ENCODE data around the gene TLE4.

TLE4 gene

DNA sequence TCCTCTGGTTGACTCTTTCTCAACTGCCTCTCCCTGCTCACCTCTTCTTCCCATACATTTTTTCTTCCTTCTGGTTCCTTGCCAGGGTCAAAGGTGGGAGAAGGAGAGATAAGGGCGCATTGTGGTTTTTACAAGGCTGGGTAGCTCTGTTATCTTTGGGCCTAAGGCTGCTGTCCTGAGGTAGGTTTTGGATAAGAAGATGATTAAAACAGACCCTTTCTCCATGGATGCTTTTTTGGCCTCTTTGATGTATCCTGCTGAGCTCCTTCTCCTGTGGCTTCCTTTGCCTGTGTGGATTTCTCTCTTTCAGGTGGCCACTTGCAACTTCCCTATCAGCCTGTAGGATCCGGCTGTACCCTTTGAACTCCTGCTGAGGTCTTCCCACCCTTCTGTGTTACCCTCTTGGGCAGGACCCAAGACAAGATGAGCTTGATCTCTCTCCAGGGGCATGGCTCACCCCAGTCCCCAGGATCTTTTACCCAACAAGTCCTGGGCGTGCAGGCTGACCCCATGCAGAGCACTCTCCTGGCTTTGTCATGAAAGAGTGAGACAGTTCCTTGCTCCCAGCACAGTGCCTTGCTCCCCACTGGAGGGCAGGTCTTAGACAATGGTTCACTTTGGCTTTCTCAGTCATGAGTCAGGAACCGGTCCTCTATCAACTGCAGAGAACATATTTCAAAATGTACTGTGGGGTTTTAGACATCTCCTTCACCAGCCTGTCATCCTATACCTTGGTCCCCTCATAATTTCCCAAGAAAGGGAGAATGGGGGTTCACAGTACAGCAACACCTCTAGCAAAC lies 197.9 kb downstream of the TLE4 start:
- no peak overlapping the region for H3K23ac ChIP-seq (ENCODE audit: low read depth, low read length, poor library complexity)
- H2BK15ac ChIP-seq (ENCODE audit: low read length) = no peak overlapping the region
- peak overlapping the region; percentile 5 for H3K18ac ChIP-seq (ENCODE audit: low read length)
- H2AFZ ChIP-seq (ENCODE audit: low read length) = no peak overlapping the region
- H3K36me3 ChIP-seq (replicated peaks in 1 of 2; ENCODE audit: control insufficient read depth in 2 of 2, insufficient read depth in 2 of 2, low read length in 2 of 2) = no peaks in the 10 kb centered on the region
- H2BK12ac ChIP-seq (ENCODE audit: low read length) = no peak overlapping the region
- H3K4me3 ChIP-seq (ENCODE audit: low read length in 2 of 2) = no peak overlapping the region
- H3K27me3 ChIP-seq (ENCODE audit: control insufficient read depth in 3 of 3, insufficient read depth in 3 of 3, low read depth in 1 of 3, low read length in 3 of 3) = no peaks in the 10 kb centered on the region
- H2BK5ac ChIP-seq (ENCODE audit: low read length) = no peak overlapping the region
- peaks cover 0 to 4% of the 10 kb centered on the region in 2 donors for H3K4me1 ChIP-seq (ENCODE audit: control insufficient read depth in 2 of 2, insufficient read depth in 1 of 2, low read depth in 1 of 2, low read length in 2 of 2)
- H3K9ac ChIP-seq (ENCODE audit: low read depth, low read length, poor library complexity) = no peak overlapping the region
- H3K27ac ChIP-seq (replicated peaks; ENCODE audit: low read length) = no peak overlapping the region
- H3K9me3 ChIP-seq (replicated peaks in 1 of 2; ENCODE audit: control insufficient read depth in 2 of 2, insufficient read depth in 1 of 2, low read depth in 1 of 2, low read length in 2 of 2) = no peaks in the 10 kb centered on the region
- no peaks in the 10 kb centered on the region for H3K79me1 ChIP-seq (ENCODE audit: low read depth, low read length)
- no peak overlapping the region for H4K91ac ChIP-seq (ENCODE audit: low read depth, low read length, poor library complexity)
- no peak overlapping the region for H3K4me2 ChIP-seq (ENCODE audit: insufficient read depth, low read length, poor library complexity, severe bottlenecking)
- H3K4ac ChIP-seq (ENCODE audit: low read length) = no peak overlapping the region
- no peak overlapping the region for H4K8ac ChIP-seq (ENCODE audit: low read depth, low read length)
- no CpG with 5 or more reads among the region's 4 CpGs for WGBS, 2 donors (ENCODE audit: extremely low coverage in 2 of 2, insufficient read length in 2 of 2, insufficient replicate concordance in 1 of 2)
- no peak overlapping the region for H2BK120ac ChIP-seq (ENCODE audit: low read depth, low read length)
- H3K14ac ChIP-seq (ENCODE audit: low read length) = no peak overlapping the region
- DNase-seq (ENCODE audit: low spot score) = no peak
- no peak overlapping the region for H2AK5ac ChIP-seq (ENCODE audit: low read depth, low read length)

DNA sequence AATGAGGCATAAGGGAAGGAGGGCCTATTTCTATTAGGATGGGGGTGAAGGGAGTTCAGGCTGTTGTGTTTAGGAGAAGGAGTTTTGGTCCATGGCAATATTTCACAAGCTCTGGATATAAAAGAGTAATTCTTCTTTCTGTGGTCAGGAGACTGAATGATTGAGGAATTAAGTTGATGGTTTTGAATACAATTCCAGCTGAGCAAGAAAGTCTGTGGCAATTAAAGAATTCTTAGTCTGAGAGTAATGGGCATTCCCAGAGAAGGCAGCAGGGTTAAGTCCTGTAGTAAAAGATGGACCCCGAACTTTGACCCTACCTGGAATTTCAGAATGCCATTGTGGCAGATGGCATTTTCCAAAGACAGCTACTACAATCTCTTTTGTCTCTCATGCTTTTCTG lies 202.6 kb downstream of the TLE4 start:
- no peak overlapping the region for H2BK120ac ChIP-seq (ENCODE audit: low read depth, low read length)
- no peaks in the 10 kb centered on the region for H3K79me1 ChIP-seq (ENCODE audit: low read depth, low read length)
- H2AFZ ChIP-seq (ENCODE audit: low read length) = no peak overlapping the region
- H3K4me2 ChIP-seq (ENCODE audit: insufficient read depth, low read length, poor library complexity, severe bottlenecking) = no peak overlapping the region
- H3K4ac ChIP-seq (ENCODE audit: low read length) = no peak overlapping the region
- no peak overlapping the region for H3K23ac ChIP-seq (ENCODE audit: low read depth, low read length, poor library complexity)
- no peak overlapping the region for H2BK12ac ChIP-seq (ENCODE audit: low read length)
- no peak overlapping the region for H3K9ac ChIP-seq (ENCODE audit: low read depth, low read length, poor library complexity)
- peak overlapping the region; percentile 16 for H3K27ac ChIP-seq (replicated peaks; ENCODE audit: low read length)
- no peak overlapping the region for H3K14ac ChIP-seq (ENCODE audit: low read length)
- no peaks in the 10 kb centered on the region for H3K36me3 ChIP-seq (replicated peaks in 1 of 2; ENCODE audit: control insufficient read depth in 2 of 2, insufficient read depth in 2 of 2, low read length in 2 of 2)
- H4K8ac ChIP-seq (ENCODE audit: low read depth, low read length) = no peak overlapping the region
- H2BK15ac ChIP-seq (ENCODE audit: low read length) = no peak overlapping the region
- no peak for DNase-seq (ENCODE audit: low spot score)
- no peaks in the 10 kb centered on the region for H3K9me3 ChIP-seq (replicated peaks in 1 of 2; ENCODE audit: control insufficient read depth in 2 of 2, insufficient read depth in 1 of 2, low read depth in 1 of 2, low read length in 2 of 2)
- no peak overlapping the region for H2BK5ac ChIP-seq (ENCODE audit: low read length)
- H3K4me1 ChIP-seq (ENCODE audit: control insufficient read depth in 2 of 2, insufficient read depth in 1 of 2, low read depth in 1 of 2, low read length in 2 of 2) = peaks cover 2 to 3% of the 10 kb centered on the region in 2 donors
- no CpG with 5 or more reads among the region's 1 CpG for WGBS, 2 donors (ENCODE audit: extremely low coverage in 2 of 2, insufficient read length in 2 of 2, insufficient replicate concordance in 1 of 2)
- no peak overlapping the region for H4K91ac ChIP-seq (ENCODE audit: low read depth, low read length, poor library complexity)
- H3K18ac ChIP-seq (ENCODE audit: low read length) = no peak overlapping the region
- no peaks in the 10 kb centered on the region for H3K27me3 ChIP-seq (ENCODE audit: control insufficient read depth in 3 of 3, insufficient read depth in 3 of 3, low read depth in 1 of 3, low read length in 3 of 3)
- no peak overlapping the region for H3K4me3 ChIP-seq (ENCODE audit: low read length in 2 of 2)
- no peak overlapping the region for H2AK5ac ChIP-seq (ENCODE audit: low read depth, low read length)
